Chondrocyte (in vitro differentiated cells): ENCODE measurements around the gene MAP2. TPM values are rescaled to one million over a fixed set of nuclear protein-coding genes. Genes with fewer than 3 reads are reported as not detected.

Experiments used
- DNase-seq: peaks from one replicate; pipeline ENCODE4 v3.0.0; 2021; ENCODE audit warnings: mixed read lengths, low spot score
- H3K27ac Mint-ChIP-seq: one replicate; pipeline ENCODE4 v1.8.0; 2021; ENCODE audit warnings: mild to moderate bottlenecking, moderate library complexity, mixed read lengths; ENCODE audit not compliant: unreplicated experiment
- H3K27me3 Mint-ChIP-seq: 2 replicates; pipeline ENCODE4 v1.8.0; 2021; ENCODE audit warnings: low read depth, mixed read lengths
- H3K36me3 Mint-ChIP-seq: 2 replicates; pipeline ENCODE4 v1.8.0; 2021; ENCODE audit warnings: low read depth, mixed read lengths
- H3K4me1 Mint-ChIP-seq: 2 replicates; pipeline ENCODE4 v1.8.0; 2021; ENCODE audit warnings: low read depth, mild to moderate bottlenecking, mixed read lengths
- H3K4me3 Mint-ChIP-seq: one replicate; pipeline ENCODE4 v1.8.0; 2021; ENCODE audit warnings: mild to moderate bottlenecking, moderate library complexity, mixed read lengths; ENCODE audit not compliant: unreplicated experiment
- H3K9me3 Mint-ChIP-seq: 2 replicates; pipeline ENCODE4 v1.8.0; 2021; ENCODE audit warnings: low read depth, mixed read lengths
- CTCF ChIP-seq: fragments of 200-600 bp; sonication (generic); IDR thresholded peaks from 2 replicates; pipeline ENCODE4 v1.5.0; 2021; ENCODE audit warnings: antibody characterized with exemption, mild to moderate bottlenecking, moderate library complexity
- total RNA-seq: library from RNA; stranded (reverse); gene quantifications from 3 replicates; pipeline ENCODE4 v1.2.1, GENCODE V29; 2021

Gene MAP2
- total RNA-seq, 1 donor from 2014 or later = 13.9 TPM

DNA sequence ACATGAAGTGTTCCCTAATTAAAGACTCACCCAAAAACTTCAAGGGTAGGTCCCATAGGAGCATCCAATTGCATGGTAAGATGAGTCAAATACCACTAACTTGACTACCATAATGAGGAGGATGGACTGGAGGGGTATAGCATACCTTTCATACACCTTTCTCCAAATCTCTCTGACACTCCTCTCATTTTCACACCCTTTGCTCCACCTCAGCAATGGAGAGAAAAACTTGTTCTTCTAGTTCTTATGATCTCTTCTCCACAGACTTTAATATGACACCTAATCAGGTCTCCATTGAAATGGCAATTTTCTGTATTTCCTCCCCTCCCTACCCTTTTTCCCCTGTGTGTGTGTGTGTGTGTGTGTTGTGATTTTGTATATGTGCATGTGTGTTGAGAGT is 41.1 kb upstream of the MAP2 start:
- H3K27ac Mint-ChIP-seq = no peak overlapping the region
- no peak for DNase-seq
- peaks cover 5% of the 10 kb centered on the region for H3K27me3 Mint-ChIP-seq
- no peak overlapping the region for H3K4me3 Mint-ChIP-seq
- peaks cover 2% of the 10 kb centered on the region for H3K9me3 Mint-ChIP-seq
- TF ChIP-seq CTCF = no peak
- no peaks in the 10 kb centered on the region for H3K4me1 Mint-ChIP-seq
- no peaks in the 10 kb centered on the region for H3K36me3 Mint-ChIP-seq

DNA sequence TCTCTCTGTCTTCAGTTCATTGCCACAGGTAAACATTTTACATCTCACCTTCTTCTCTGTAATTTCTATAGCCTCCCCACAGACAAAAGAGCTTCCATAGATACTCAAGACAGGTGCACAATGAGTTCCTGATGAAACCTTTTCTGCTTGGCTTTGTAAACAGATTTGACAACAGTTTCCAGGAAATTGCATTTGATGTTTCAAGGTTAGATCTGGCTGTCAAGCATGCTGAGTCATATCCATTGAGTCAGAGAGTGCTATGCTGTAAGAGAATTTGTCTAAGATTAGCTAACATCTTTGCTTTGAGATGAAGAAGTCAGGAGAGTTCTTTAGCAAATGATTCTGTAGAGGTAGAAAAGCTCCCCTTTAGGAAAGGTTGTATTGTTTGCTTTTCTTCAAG is 40.6 kb upstream of the MAP2 start:
- Mint-ChIP-seq H3K36me3 (no peaks in the 10 kb centered on the region), H3K9me3 (no peaks in the 10 kb centered on the region), H3K27me3 (peaks cover 7% of the 10 kb centered on the region), H3K4me1 (no peaks in the 10 kb centered on the region), H3K4me3 (no peak overlapping the region), H3K27ac (no peak overlapping the region)
- TF ChIP-seq CTCF = no peak
- no peak for DNase-seq

DNA sequence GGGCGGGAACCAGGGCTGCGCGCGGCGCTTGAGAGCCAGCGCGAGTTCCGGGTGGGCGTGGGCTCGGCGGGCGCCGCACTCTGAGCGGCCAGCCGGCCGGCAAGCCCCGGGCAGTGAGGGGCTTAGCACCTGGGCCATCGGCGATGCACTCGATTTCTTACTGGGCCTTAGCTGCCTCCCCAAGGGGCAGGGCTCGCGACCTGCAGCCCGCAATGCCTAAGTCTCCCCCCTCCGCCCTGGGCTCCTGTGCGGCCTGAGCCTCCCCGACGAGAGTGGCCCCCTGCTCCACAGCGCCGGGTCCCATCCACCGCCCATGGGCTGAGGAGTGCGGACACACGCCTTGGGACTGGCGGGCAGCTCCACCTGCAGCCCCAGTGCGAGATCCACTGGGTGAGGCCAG is 36.5 kb upstream of the MAP2 start:
- Mint-ChIP-seq H3K4me1 (peaks cover 3% of the 10 kb centered on the region), H3K4me3 (no peak overlapping the region), H3K27me3 (peaks cover 7% of the 10 kb centered on the region), H3K9me3 (no peaks in the 10 kb centered on the region), H3K27ac (no peak overlapping the region), H3K36me3 (no peaks in the 10 kb centered on the region)
- DNase-seq = no peak
- TF ChIP-seq CTCF = no peak

- H3K4me1 Mint-ChIP-seq = peaks cover 3% of the 10 kb centered on the region
- no peak overlapping the region for H3K27ac Mint-ChIP-seq
Measured at GRCh38 chr2:209388446-209389037, 35.3 kb upstream of the MAP2 start.

DNA sequence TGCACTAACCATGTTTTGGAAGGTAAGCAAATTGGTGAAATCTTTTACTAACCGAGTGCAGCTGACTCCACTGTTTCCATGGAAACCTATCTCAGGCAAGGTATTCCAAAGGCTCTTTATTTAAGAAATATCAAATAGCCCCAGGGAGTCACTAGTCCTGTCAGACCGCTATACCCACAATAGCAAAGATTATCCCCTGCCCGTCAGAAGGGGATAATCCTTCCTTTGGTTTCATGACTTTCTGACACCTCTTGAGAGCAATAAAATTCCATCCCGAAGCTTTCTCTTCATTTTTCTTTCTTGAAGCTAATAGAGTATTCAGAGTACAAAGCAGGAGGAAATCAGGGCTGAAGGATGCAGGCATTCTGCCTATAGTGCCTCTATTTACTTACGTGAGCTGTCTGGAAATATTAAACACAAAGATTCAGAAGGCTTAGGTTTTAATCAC is 34.7 kb upstream of the MAP2 start:
- Mint-ChIP-seq H3K27me3 (peaks cover 11% of the 10 kb centered on the region), H3K4me1 (peaks cover 3% of the 10 kb centered on the region), H3K36me3 (no peaks in the 10 kb centered on the region), H3K4me3 (no peak overlapping the region), H3K9me3 (no peaks in the 10 kb centered on the region), H3K27ac (no peak overlapping the region)
- no peak for TF ChIP-seq CTCF
- DNase-seq = no peak

More at GRCh38 chr2:209388446-209389037, 35.3 kb upstream of the MAP2 start:
- DNase-seq = no peak
- Mint-ChIP-seq H3K27me3 (peaks cover 7% of the 10 kb centered on the region), H3K4me3 (no peak overlapping the region), H3K36me3 (no peaks in the 10 kb centered on the region), H3K9me3 (no peaks in the 10 kb centered on the region)
- TF ChIP-seq CTCF = no peak
